Liver (tissue), 9 donors: ENCODE results near the gene MLEC. TPM values are rescaled to one million over a fixed set of nuclear protein-coding genes. Genes with fewer than 3 reads are reported as not detected.

ENCODE experiments used
- DNase-seq: peaks from one replicate; pipeline ENCODE4 v3.0.0-alpha.2; 2017; ENCODE audit warnings: low spot score
- H3K27ac ChIP-seq, 2 donors: one replicate each; pipeline ENCODE4 v1.7.0; 2013; ENCODE audit warnings: inconsistent platforms in 2 of 2, low read length in 2 of 2, control low read depth in 1 of 2, low read depth in 1 of 2, mild to moderate bottlenecking in 1 of 2
- H3K27me3 ChIP-seq, 4 donors: one replicate each; pipeline versions ENCODE4 v1.6.1 to v1.7.0; 2013; ENCODE audit warnings: low read length in 3 of 4, inconsistent platforms in 1 of 4, mild to moderate bottlenecking in 1 of 4, moderate library complexity in 1 of 4; ENCODE audit not compliant: control insufficient read depth in 4 of 4, insufficient read depth in 4 of 4
- H3K36me3 ChIP-seq, 4 donors: one replicate each; pipeline versions ENCODE4 v1.6.1 to v1.7.0; 2013; ENCODE audit warnings: low read length in 3 of 4, mild to moderate bottlenecking in 3 of 4, low read depth in 1 of 4, moderate library complexity in 1 of 4; ENCODE audit not compliant: control insufficient read depth in 4 of 4, insufficient read depth in 3 of 4
- H3K4me1 ChIP-seq, 4 donors: one replicate each; pipeline versions ENCODE4 v1.6.1 to v1.7.0; 2013; ENCODE audit warnings: low read length in 3 of 4, mild to moderate bottlenecking in 3 of 4, moderate library complexity in 1 of 4; ENCODE audit not compliant: control insufficient read depth in 4 of 4, insufficient read depth in 4 of 4
- H3K4me3 ChIP-seq, 3 donors: one replicate each; pipeline versions ENCODE4 v1.6.1 to v1.7.0; 2013; ENCODE audit warnings: low read length in 3 of 3, control low read depth in 1 of 3, low read depth in 1 of 3, mild to moderate bottlenecking in 1 of 3
- H3K9ac ChIP-seq, 2 donors: one replicate each; pipeline ENCODE4 v1.7.0; 2013; ENCODE audit warnings: low read length in 2 of 2, mild to moderate bottlenecking in 2 of 2, moderate library complexity in 2 of 2, control low read depth in 1 of 2, low read depth in 1 of 2
- H3K9me3 ChIP-seq, 4 donors: one replicate each; pipeline versions ENCODE4 v1.6.1 to v1.7.0; 2013; ENCODE audit warnings: low read length in 3 of 4; ENCODE audit not compliant: control insufficient read depth in 4 of 4
- EGR1 ChIP-seq, 2 donors: IDR thresholded peaks; 2 replicates each; pipeline ENCODE4 v1.6.1; 2016 to 2018; ENCODE audit warnings: antibody characterized with exemption in 2 of 2, low read depth in 2 of 2
- FOXA1 ChIP-seq: IDR thresholded peaks from 2 replicates; pipeline ENCODE4 v1.6.1; 2016; ENCODE audit warnings: antibody characterized with exemption
- FOXA2 ChIP-seq: IDR thresholded peaks from 2 replicates; pipeline ENCODE4 v1.6.1; 2016; ENCODE audit warnings: antibody characterized with exemption
- GABPA ChIP-seq, 2 donors: IDR thresholded peaks in 1 of 2; conservative IDR thresholded peaks in 1 of 2; 2 replicates each; pipeline ENCODE4 v1.6.1; 2016; ENCODE audit warnings: antibody characterized with exemption in 2 of 2, mild to moderate bottlenecking in 1 of 2, moderate library complexity in 1 of 2
- HNF4A ChIP-seq, 2 donors: conservative IDR thresholded peaks; 2 replicates each; pipeline ENCODE4 v1.6.1; 2016; ENCODE audit warnings: antibody characterized with exemption in 2 of 2, mild to moderate bottlenecking in 2 of 2
- HNF4G ChIP-seq: IDR thresholded peaks from 2 replicates; pipeline ENCODE4 v1.6.1; 2016; ENCODE audit warnings: antibody characterized with exemption
- JUND ChIP-seq, 2 donors: IDR thresholded peaks; 2 replicates each; pipeline ENCODE4 v1.6.1; 2016; ENCODE audit warnings: antibody characterized with exemption in 2 of 2
- NR2F2 ChIP-seq: IDR thresholded peaks from 2 replicates; pipeline ENCODE4 v1.6.1; 2016; ENCODE audit warnings: antibody characterized with exemption
- RAD21 ChIP-seq, 2 donors: IDR thresholded peaks; 2 replicates each; pipeline ENCODE4 v1.6.1; 2016; ENCODE audit warnings: antibody characterized with exemption in 2 of 2, mild to moderate bottlenecking in 2 of 2
- REST ChIP-seq: IDR thresholded peaks from 2 replicates; pipeline ENCODE4 v1.6.1; 2016; ENCODE audit warnings: antibody characterized with exemption, mild to moderate bottlenecking
- RXRA ChIP-seq, 2 donors: IDR thresholded peaks; 2 replicates each; pipeline ENCODE4 v1.6.1; 2017 to 2018; ENCODE audit warnings: antibody characterized with exemption in 2 of 2, mild to moderate bottlenecking in 1 of 2
- SP1 ChIP-seq: IDR thresholded peaks from 2 replicates; pipeline ENCODE4 v1.6.1; 2018; ENCODE audit warnings: antibody characterized with exemption, mild to moderate bottlenecking
- TAF1 ChIP-seq: conservative IDR thresholded peaks from 2 replicates; pipeline ENCODE4 v1.6.1; 2016; ENCODE audit warnings: antibody characterized with exemption, mild to moderate bottlenecking
- YY1 ChIP-seq: IDR thresholded peaks from 2 replicates; pipeline ENCODE4 v1.6.1; 2016; ENCODE audit warnings: antibody characterized with exemption, mild to moderate bottlenecking
- ZBTB33 ChIP-seq: IDR thresholded peaks from 2 replicates; pipeline ENCODE4 v1.6.1; 2016; ENCODE audit warnings: antibody characterized with exemption
- WGBS: extraction: QIAGEN DNeasy Blood & Tissue Kit; methylation state at CpG from one replicate; pipeline ENCODE4 v1.1.7; 2013; 5-methylcytosine and 5-hydroxymethylcytosine counted together
- polyA plus RNA-seq, 2 donors: library from polyadenylated mRNA; stranded (reverse) in 1 of 2; unstranded in 1 of 2; fragments of 200-250 nt in 1 of 2; fragments of >200 nt in 1 of 2; fragmentation: Nextera tagmentation in 1 of 2; extraction: Ambion mirVana in 1 of 2; gene quantifications; one replicate each; pipeline versions ENCODE4 v1.2.1 to v1.2.3, GENCODE V29; 2013 to 2015
- total RNA-seq, 2 donors: library from RNA; depleted of rRNA; stranded (reverse); fragments of >200 nt; gene quantifications; one replicate each; pipeline ENCODE4 v1.2.3, GENCODE V29; 2014
- TF ChIP-seq, protein P1 (sequence below): fragments of 150-350 bp; IDR thresholded peaks from 2 replicates; pipeline ENCODE4 v1.5.1; 2017; ENCODE audit warnings: improper control_type of control experiment, low read depth, low read length; ENCODE audit not compliant: missing input control
- donor health status: healthy.
- donor health status: healthy.
- donor health status: healthy.
- donor health status: healthy.
- donor health status: healthy.

The MLEC gene
- total and polyA plus RNA-seq, 4 donors = 61.4 to 170 (median 115) TPM

GRCh38 chr12:120739031-120739762 lies 52.2 kb downstream of the MLEC start:
- no peaks in the 10 kb centered on the region for H3K9me3 ChIP-seq
- TF ChIP-seq ZBTB33 (no peak), YY1 (no peak)
- H3K9ac ChIP-seq = no peak overlapping the region
- peaks cover 3 to 46% (median 26%) of the 10 kb centered on the region in 4 donors for H3K4me1 ChIP-seq
- no peak for DNase-seq
- no peak overlapping the region for H3K4me3 ChIP-seq
- H3K27me3 ChIP-seq = no peaks in the 10 kb centered on the region
- H3K27ac ChIP-seq = no peak overlapping the region
- WGBS = 96% methylated on average over 38 of the region's 38 CpGs
- H3K36me3 ChIP-seq = peaks cover 0 to 18% (median 6%) of the 10 kb centered on the region in 4 donors

GRCh38 chr12:120739821-120740613 lies 53.1 kb downstream of the MLEC start:
- Histone ChIP-seq H3K9me3 (no peaks in the 10 kb centered on the region), H3K4me1 (peaks cover 3 to 46% (median 26%) of the 10 kb centered on the region in 4 donors), H3K36me3 (peaks cover 0 to 18% (median 4%) of the 10 kb centered on the region in 4 donors), H3K4me3 (no peak overlapping the region), H3K9ac (no peak overlapping the region), H3K27me3 (no peaks in the 10 kb centered on the region), H3K27ac (no peak overlapping the region)
- no peak for DNase-seq
- TF ChIP-seq HNF4G (no peak), RXRA (IDR thresholded peaks at IDR 0.05) (no peak), EGR1 (IDR thresholded peaks at IDR 0.05; ENCODE audit: low read depth in 2 of 2) (no peak), JUND (IDR thresholded peaks at IDR 0.05) (no peak), RAD21 (IDR thresholded peaks at IDR 0.05) (no peak), GABPA (IDR thresholded peaks at IDR 0.05 in 1 of 2, conservative IDR thresholded peaks at IDR 0.05 in 1 of 2) (no peak), HNF4A (conservative IDR thresholded peaks at IDR 0.05) (peak in 1 of 2 donors; percentile 31)
- TF ChIP-seq, protein P1, sequence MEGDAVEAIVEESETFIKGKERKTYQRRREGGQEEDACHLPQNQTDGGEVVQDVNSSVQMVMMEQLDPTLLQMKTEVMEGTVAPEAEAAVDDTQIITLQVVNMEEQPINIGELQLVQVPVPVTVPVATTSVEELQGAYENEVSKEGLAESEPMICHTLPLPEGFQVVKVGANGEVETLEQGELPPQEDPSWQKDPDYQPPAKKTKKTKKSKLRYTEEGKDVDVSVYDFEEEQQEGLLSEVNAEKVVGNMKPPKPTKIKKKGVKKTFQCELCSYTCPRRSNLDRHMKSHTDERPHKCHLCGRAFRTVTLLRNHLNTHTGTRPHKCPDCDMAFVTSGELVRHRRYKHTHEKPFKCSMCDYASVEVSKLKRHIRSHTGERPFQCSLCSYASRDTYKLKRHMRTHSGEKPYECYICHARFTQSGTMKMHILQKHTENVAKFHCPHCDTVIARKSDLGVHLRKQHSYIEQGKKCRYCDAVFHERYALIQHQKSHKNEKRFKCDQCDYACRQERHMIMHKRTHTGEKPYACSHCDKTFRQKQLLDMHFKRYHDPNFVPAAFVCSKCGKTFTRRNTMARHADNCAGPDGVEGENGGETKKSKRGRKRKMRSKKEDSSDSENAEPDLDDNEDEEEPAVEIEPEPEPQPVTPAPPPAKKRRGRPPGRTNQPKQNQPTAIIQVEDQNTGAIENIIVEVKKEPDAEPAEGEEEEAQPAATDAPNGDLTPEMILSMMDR = no peak
- WGBS = 70% methylated on average over 16 of the region's 16 CpGs

- DNase-seq = no peak
- H3K9ac ChIP-seq = no peak overlapping the region
- 84% methylated on average over 15 of the region's 15 CpGs for WGBS
- H3K36me3 ChIP-seq = peaks cover 0 to 18% (median 4%) of the 10 kb centered on the region in 4 donors
- H3K4me1 ChIP-seq = peaks cover 3 to 46% (median 26%) of the 10 kb centered on the region in 4 donors
- no peaks in the 10 kb centered on the region for H3K9me3 ChIP-seq
- no peaks in the 10 kb centered on the region for H3K27me3 ChIP-seq
- no peak overlapping the region for H3K27ac ChIP-seq
- H3K4me3 ChIP-seq = no peak overlapping the region
- no peak for TF ChIP-seq TAF1
- no peak for TF ChIP-seq SP1
- TF ChIP-seq RXRA (IDR thresholded peaks at IDR 0.05) = no peak
- TF ChIP-seq RAD21 (IDR thresholded peaks at IDR 0.05) = no peak
- no peak for TF ChIP-seq REST
- TF ChIP-seq ZBTB33 = no peak
- TF ChIP-seq HNF4G = no peak
- TF ChIP-seq YY1 = no peak
- TF ChIP-seq HNF4A (conservative IDR thresholded peaks at IDR 0.05) = no peak
- TF ChIP-seq NR2F2 = no peak
- TF ChIP-seq JUND (IDR thresholded peaks at IDR 0.05) = no peak
- TF ChIP-seq FOXA1 = no peak
- TF ChIP-seq GABPA (IDR thresholded peaks at IDR 0.05 in 1 of 2, conservative IDR thresholded peaks at IDR 0.05 in 1 of 2) = no peak
- no peak for TF ChIP-seq FOXA2
Observed at GRCh38 chr12:120740871-120741270, 53.9 kb downstream of the MLEC start.
